ENCODE data around the gene PPP1R15A.
A peak's percentile ranks its signal among the peaks of the same experiment; 100 is the strongest.
"Not testable (repeated sequence)": the region's sequence is repeated elsewhere in the genome, so short reads cannot be mapped to it uniquely, and the experiment has no call there.

The PPP1R15A gene

GRCh38 chr19:48872182-48872883 lies at the start of gene PPP1R15A:
TSS of gene PPP1R15A (plus strand) at chr19:48872421. CDS start at chr19:48873234, 813 bp downstream.
- DNase-seq (ENCODE audit: low spot score): peak; percentile 99

GRCh38 chr19:48822514-48822913 lies 49.7 kb upstream of the PPP1R15A start:
- DNase-seq (ENCODE audit: low spot score): no peak

- no peak for DNase-seq (ENCODE audit: low spot score)
Observed at GRCh38 chr19:48826606-48827020, 45.6 kb upstream of the PPP1R15A start.

GRCh38 chr19:48830088-48830487 lies 42.1 kb upstream of the PPP1R15A start:
- no peak for DNase-seq (ENCODE audit: low spot score)

GRCh38 chr19:48830965-48831364 lies 41.3 kb upstream of the PPP1R15A start:
- DNase-seq (ENCODE audit: low spot score): no peak

GRCh38 chr19:48833049-48833448 lies 39.2 kb upstream of the PPP1R15A start:
- DNase-seq (ENCODE audit: low spot score): no peak

- no peak for DNase-seq (ENCODE audit: low spot score)
Observed at GRCh38 chr19:48833977-48834376, 38.2 kb upstream of the PPP1R15A start.

- peak; percentile 95 for DNase-seq (ENCODE audit: low spot score)
Observed at GRCh38 chr19:48835734-48836088, 36.5 kb upstream of the PPP1R15A start.

GRCh38 chr19:48836089-48837017 lies 35.9 kb upstream of the PPP1R15A start, which contains the start of gene HSD17B14:
TSS of gene HSD17B14 (minus strand) at chr19:48836491. CDS start at chr19:48836411, 80 bp downstream.
- DNase-seq (ENCODE audit: low spot score): no peak

GRCh38 chr19:48837051-48837524 lies 35.1 kb upstream of the PPP1R15A start:
- DNase-seq (ENCODE audit: low spot score): peak; percentile 85

- no peak for DNase-seq (ENCODE audit: low spot score)
Observed at GRCh38 chr19:48837687-48838086, 34.5 kb upstream of the PPP1R15A start.

GRCh38 chr19:48841047-48841446 lies 31.2 kb upstream of the PPP1R15A start:
- no peak for DNase-seq (ENCODE audit: low spot score)

GRCh38 chr19:48841571-48841970 lies 30.6 kb upstream of the PPP1R15A start:
- no peak for DNase-seq (ENCODE audit: low spot score)

- DNase-seq (ENCODE audit: low spot score): peak; percentile 60
Observed at GRCh38 chr19:48842789-48843162, 29.4 kb upstream of the PPP1R15A start.

GRCh38 chr19:48844472-48844871 lies 27.7 kb upstream of the PPP1R15A start:
- no peak for DNase-seq (ENCODE audit: low spot score)

- no peak for DNase-seq (ENCODE audit: low spot score)
Observed at GRCh38 chr19:48845384-48845783, 26.8 kb upstream of the PPP1R15A start.

- not testable (repeated sequence) for DNase-seq (ENCODE audit: low spot score)
Observed at GRCh38 chr19:48846659-48847058, 25.6 kb upstream of the PPP1R15A start.

GRCh38 chr19:48852292-48852691 lies 19.9 kb upstream of the PPP1R15A start:
- DNase-seq (ENCODE audit: low spot score): no peak

- no peak for DNase-seq (ENCODE audit: low spot score)
Observed at GRCh38 chr19:48853483-48853882, 18.7 kb upstream of the PPP1R15A start.

GRCh38 chr19:48854103-48854502 lies 18.1 kb upstream of the PPP1R15A start:
- DNase-seq (ENCODE audit: low spot score): no peak

GRCh38 chr19:48856921-48857320 lies 15.3 kb upstream of the PPP1R15A start:
- no peak for DNase-seq (ENCODE audit: low spot score)

GRCh38 chr19:48858984-48859710 lies 13.1 kb upstream of the PPP1R15A start:
- DNase-seq (ENCODE audit: low spot score): peak; percentile 77
